GM20431 (cell line): ENCODE results near the gene UNG.

Experiments
- in situ Hi-C: fragments of 300-500 bp; cut with MseI, MboI; formaldehyde crosslinking; loops from one replicate; pipeline ENCODE4 v1.15.0; 2020; ENCODE audit warnings: low sequenced_read_pairs; ENCODE audit not compliant: unreplicated experiment

Gene UNG

DNA sequence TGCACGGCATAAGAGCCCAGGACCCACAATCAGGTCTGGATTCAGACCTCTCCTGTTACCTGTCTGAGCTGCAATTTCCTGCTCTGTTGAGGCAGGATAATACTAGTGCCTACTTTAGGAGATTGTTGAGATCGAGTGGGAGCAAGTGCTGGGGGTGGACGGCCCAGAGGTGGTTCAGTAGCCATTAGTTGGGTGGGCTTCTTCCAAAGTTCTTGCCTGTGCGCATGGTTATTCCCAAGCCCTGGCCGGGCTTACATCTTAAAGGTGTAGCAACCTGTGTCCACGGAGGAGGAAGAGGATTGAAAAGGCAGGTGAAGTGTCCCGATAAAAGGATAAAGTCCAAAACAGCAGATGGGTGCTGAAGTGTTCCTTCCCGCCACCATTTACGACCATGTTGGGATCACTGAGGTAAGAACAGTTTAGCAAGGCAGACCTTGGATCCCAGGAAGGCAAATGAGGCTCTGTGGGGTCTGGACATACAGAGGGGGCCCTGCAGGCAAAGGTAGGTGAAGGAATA lies 52.8 kb downstream of the UNG start:
- in situ Hi-C loops: no loop called here

DNA sequence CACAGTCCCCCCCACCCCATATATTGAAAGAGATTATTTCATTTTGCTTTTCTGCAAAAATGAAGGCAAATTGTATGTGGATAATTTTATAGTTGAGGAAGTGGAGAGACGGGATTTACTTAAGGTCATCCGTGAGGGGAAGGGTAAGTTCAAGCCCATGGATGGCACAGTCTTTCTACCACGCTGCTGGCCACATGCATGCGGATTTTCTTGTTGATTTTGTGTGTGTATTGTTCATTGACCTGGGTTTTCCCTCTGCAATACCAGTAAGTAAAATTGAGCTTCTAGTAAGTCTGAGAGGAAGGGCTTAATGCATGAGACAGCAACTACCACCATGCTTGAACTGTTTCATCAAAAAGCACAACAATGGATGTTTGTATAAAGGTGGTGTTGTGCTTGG lies 54.1 kb downstream of the UNG start:
- in situ Hi-C loops: no loop called here

DNA sequence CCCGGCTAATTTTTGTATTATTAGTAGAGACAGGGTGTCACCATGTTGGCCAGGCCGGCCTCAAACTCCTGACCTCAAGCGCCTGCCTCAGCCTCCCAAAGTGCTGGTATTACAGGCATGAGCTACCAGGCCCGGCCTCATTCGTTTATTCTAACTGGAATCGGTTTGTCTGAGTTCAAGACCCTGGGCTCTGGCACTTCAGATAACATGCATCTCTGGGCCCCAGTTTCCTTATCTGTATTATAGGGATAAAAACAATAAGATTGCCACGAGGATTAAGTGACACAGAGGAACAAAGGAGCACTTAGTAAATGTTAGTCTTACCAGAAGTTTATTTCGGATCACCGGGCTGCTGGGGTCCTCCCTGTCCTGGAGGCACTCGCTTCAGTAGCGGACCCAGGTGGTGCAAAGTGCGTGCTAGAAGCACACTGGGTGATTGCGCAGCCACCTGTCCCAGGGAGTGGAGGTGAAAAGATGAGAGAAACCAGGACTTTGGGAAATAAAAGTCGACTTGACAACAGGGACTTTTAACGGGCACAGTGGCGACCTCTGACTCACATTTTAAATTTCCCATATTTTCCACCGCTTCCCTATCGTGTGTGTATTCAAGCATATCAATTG lies 56.5 kb downstream of the UNG start:
- in situ Hi-C loops: no loop called here

DNA sequence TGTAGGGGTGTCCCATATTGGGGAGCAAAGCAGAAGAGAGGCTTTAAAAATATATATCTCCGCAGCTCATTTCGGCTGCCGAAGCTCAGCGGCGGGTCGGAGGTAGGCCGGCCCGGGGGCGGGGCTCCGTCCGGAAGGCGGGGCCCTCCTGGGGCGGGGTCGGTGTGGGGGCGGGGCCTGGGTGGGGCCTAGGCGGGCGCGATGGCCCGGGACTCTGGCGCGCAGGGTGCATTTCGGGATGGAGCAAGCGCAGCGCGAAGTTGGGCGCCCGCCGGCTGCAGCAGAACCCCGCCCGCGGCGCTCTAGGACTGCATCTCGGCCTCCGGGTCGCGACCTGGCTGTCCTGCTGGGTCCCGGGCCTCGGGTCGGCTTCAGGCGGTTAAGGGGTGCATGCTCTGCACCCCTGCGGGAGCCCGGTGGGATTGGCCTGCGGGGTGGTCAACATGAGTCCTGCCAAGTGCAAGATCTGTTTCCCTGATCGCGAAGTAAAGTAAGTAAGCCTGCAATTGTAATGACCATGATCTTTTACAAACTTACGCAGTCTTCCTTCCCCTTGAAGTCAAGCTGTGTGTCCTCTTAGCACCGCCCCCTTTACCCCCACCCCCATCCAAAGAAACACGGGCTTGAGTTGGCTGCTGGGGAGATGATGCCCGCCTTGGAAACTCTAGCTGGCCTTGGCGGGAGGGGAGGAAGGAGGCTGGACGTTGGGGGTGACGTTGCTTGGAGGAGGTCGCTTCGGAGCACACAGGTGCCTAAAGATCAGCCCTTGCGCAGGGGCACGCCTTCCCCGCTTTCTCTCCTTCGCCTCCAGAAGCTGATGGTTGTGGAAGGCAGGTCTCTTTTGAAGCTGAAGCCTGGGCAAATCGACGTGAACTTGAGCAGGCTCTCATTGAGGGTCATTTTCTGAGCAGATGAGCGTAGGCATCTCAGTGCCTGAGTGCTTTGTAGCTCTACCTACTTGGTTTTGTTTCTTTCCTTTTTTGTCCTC lies 57.3 kb downstream of the UNG start:
- in situ Hi-C loops: no loop called here

DNA sequence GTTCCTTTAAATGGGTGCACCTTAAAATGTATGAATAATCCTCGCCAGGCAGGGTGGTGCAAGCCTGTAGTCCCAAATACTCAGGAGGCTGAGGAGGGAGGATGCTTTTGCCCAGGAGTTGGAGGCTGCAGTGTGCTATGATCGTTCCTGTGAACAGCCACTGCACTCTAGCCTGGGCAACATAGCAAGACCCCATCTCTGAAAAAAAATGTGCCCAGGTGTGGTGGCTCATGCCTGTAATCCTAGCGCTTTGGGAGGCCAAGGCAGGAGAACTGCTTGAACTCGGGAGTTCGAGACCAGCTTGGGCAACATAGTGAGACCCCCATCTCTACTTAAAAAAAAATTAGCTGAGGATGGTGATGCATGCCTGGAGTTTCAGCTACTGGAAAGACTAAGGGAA lies 58.6 kb downstream of the UNG start:
- in situ Hi-C loops: no loop called here

DNA sequence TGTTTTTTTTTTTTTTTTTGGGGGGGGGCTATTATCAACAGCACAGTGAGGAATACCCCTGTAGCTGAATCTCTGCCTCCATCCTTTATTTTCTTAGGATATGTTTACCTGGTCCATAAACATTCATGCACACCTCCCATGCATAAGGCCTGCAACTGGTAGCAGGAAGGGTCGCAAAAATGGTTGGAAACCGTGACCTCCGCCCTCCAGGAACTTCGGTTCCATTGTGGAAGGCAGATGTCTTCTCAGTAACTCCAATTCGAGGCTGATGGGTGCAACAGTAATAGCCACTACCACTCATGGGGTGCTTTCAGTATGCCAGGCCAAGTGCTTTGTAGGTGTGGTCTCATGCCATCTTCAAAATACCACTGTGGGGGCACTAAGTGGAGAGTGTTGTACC lies 59.2 kb downstream of the UNG start:
- in situ Hi-C loops: no loop called here

DNA sequence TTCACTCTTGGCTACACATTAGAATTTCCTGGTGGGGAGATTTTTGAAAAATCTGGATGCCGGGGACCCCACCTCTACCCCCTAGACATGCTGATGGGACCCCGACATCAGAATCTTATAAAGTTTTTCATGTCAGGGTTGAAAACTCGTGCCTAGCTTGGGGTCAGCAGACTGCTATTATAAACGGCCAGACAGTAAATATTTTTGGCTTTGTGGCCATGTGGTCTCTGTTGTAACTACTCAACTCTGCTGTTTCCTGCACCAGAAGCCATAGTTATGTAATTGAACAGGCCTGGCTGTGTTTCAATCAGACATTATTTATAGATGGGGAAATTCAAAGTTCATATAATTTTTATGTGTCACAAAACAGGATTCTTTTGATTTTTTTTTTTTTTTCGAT lies 60.6 kb downstream of the UNG start:
- in situ Hi-C loops: no loop called here

DNA sequence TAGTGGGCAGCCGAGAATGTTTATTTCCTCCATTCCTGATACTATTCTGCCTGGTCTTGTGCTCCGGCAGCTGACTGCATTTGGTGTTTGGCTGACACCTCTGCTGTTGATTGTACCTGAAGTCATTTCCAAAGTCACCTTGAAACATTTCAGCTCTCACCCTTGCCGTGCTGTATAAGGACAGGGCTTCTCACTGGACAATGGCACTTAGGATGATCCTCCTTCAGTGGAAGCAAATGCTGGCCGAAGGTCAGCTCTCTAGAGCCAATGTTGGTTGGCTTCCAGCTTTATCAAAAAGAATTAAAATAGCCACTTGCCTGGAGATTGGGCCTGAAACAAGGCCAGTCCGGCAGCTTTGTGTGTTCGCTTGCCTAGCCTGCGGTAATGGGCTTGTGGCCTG lies 63.0 kb downstream of the UNG start:
- in situ Hi-C loops: no loop called here
